ENCODE results near the gene VGLL3. TPM values are rescaled to one million over a fixed set of nuclear protein-coding genes. Genes with fewer than 3 reads are reported as not detected.

Gene VGLL3
- total RNA-seq = 25.7 and 55.6 TPM in 2 replicates

DNA sequence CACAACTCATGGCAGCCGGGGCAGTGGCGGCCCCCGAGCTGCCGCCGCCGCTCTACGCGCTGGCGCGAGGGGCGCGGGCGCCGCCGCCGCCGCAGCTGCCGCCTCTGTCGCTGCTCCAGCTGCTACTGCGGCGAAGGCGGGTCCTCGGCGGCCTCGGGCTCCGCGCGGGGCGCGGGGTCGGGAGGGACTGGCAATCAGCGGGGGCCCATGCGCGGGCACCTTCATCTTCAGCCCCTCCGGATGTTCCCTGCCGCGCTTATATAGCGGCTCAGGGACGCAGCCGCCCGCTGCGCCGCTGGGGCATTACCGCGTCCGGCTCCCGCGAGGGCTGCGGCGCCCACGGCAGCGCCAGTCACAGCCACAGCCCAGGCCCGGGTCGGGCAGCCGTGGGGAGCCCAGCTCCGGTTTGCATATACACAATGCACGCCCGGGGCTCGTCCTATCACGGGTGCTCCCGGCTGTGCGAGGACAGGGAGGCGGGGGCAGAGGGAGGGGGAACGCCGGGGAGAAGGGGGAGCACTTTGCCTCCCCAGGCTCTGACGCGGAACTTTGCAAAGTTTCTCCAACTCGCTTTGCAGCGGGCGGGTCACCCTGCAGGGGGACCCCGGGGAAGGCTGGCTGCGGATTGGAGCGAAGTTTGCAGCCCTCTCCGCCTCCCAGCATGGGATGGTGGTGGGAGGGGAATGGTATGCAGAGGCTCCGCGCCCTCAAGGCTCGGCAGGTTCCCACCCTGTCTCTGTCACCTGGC lies at the start of gene VGLL3:
VGLL3 (minus strand) TSS at position 416 of the 748 bp plus-strand sequence; CDS start at position 10, 406 bp downstream.

Other genes starting within 250 kb of the VGLL3 start
- 21.2 and 33.7 TPM in 2 replicates for gene CHMP2B, start 236.2 kb upstream of the VGLL3 start, total RNA-seq

Data from smooth muscle cell of trachea (primary cell).